Eye (tissue), 1 donor: ENCODE results near the gene PEAK1.
"Not testable (repeated sequence)": the region's sequence is repeated elsewhere in the genome, so short reads cannot be mapped to it uniquely, and the experiment has no call there.

Source experiments
- DNase-seq: peaks from one replicate; pipeline ENCODE4 v3.0.0-alpha.2; 2015

Gene PEAK1

GRCh38 chr15:77292969-77293558 lies 126.8 kb downstream of the PEAK1 start:
- no peak for DNase-seq

GRCh38 chr15:77291107-77291506 lies 128.8 kb downstream of the PEAK1 start:
- DNase-seq: no peak

GRCh38 chr15:77287385-77287784 lies 132.5 kb downstream of the PEAK1 start:
- DNase-seq: no peak

- DNase-seq: no peak
Measured at GRCh38 chr15:77285057-77285997, 134.6 kb downstream of the PEAK1 start.

GRCh38 chr15:77282333-77282732 lies 137.6 kb downstream of the PEAK1 start:
- DNase-seq: no peak

GRCh38 chr15:77276943-77277342 lies 143.0 kb downstream of the PEAK1 start:
- DNase-seq: no peak

GRCh38 chr15:77276096-77276495 lies 143.8 kb downstream of the PEAK1 start:
- DNase-seq: no peak

- not testable (repeated sequence) for DNase-seq
Measured at GRCh38 chr15:77273136-77273535, 146.8 kb downstream of the PEAK1 start.

GRCh38 chr15:77266708-77267386 lies 153.1 kb downstream of the PEAK1 start:
- no peak for DNase-seq

- no peak for DNase-seq
Measured at GRCh38 chr15:77255385-77255784, 164.5 kb downstream of the PEAK1 start.

GRCh38 chr15:77251662-77252061 lies 168.2 kb downstream of the PEAK1 start:
- peak; percentile 9 for DNase-seq

- DNase-seq: no peak
Measured at GRCh38 chr15:77247116-77247515, 172.8 kb downstream of the PEAK1 start.

GRCh38 chr15:77243716-77244401 lies 176.0 kb downstream of the PEAK1 start:
- no peak for DNase-seq

GRCh38 chr15:77243135-77243534 lies 176.8 kb downstream of the PEAK1 start:
- DNase-seq: no peak

GRCh38 chr15:77239882-77240608 lies 179.9 kb downstream of the PEAK1 start:
- DNase-seq: no peak

- no peak for DNase-seq
Measured at GRCh38 chr15:77235566-77235965, 184.3 kb downstream of the PEAK1 start.

GRCh38 chr15:77228828-77229227 lies 191.1 kb downstream of the PEAK1 start:
- no peak for DNase-seq

- DNase-seq: no peak
Measured at GRCh38 chr15:77226652-77227051, 193.3 kb downstream of the PEAK1 start.

GRCh38 chr15:77225646-77226045 lies 194.3 kb downstream of the PEAK1 start:
- DNase-seq: no peak

- DNase-seq: no peak
Measured at GRCh38 chr15:77225088-77225487, 194.8 kb downstream of the PEAK1 start.

- peak; percentile 28 for DNase-seq
Measured at GRCh38 chr15:77224352-77224751, 195.6 kb downstream of the PEAK1 start.

- no peak for DNase-seq
Measured at GRCh38 chr15:77221708-77222107, 198.2 kb downstream of the PEAK1 start.
